K562 (cell line): ENCODE data around the gene ANXA3. TPM values are rescaled to one million over a fixed set of nuclear protein-coding genes. Genes with fewer than 3 reads are reported as not detected.
"Not testable (repeated sequence)": the region's sequence is repeated elsewhere in the genome, so short reads cannot be mapped to it uniquely, and the experiment has no call there.

Experiments used
- ATAC-seq: fragments of 200-7000 bp; cut with Tn5 transposase; 3 replicates; pipeline ENCODE4 v1.9.1; 2020; ENCODE audit warnings: moderate library complexity
- BruUV-seq: library from RNA; stranded (reverse); fragments of 400-500 nt; replicated peaks from 2 replicates; lab custom pipeline; 2021; lab: Mats Ljungman, UMichigan
- CTCF ChIA-PET: fragments of 300-600 bp; formaldehyde crosslinking; extraction: SDS; loops from one replicate; lab custom pipeline; 2021; ENCODE audit warnings: low intra/inter-chr PET ratio; lab: Yijun Ruan, JAX
- POLR2A ChIA-PET: fragments of 300-600, 350-650 bp; sonication (Branson Sonifier 250); formaldehyde crosslinking; extraction: SDS; loops from one replicate; lab custom pipeline; 2021; ENCODE audit warnings: antibody characterized with exemption, inconsistent platforms; lab: Yijun Ruan, JAX
- DNase-seq, 4 experiments: peaks; one replicate each; pipeline versions ENCODE4 v3.0.0 to v3.0.0-alpha.2; 2011 to 2018; ENCODE audit warnings: low spot score in 3 of 4, mixed read lengths in 3 of 4; ENCODE audit errors: extremely low read depth in 1 of 4
- FAIRE-seq: peaks from 2 replicates; lab custom pipeline; 2011; peaks lifted over from hg19 to GRCh38; lab: Jason Lieb, UNC
- H2AFZ ChIP-seq: 2 replicates; pipeline ENCODE4 v1.6.0; 2011; ENCODE audit warnings: low read depth, low read length, control low read depth, inconsistent platforms
- H3K27ac ChIP-seq: fragments of 200-600 bp; 3 replicates; pipeline ENCODE4 v1.8.0; 2011; ENCODE audit warnings: low read depth, mild to moderate bottlenecking, control low read depth, inconsistent platforms, low read length, moderate library complexity, mixed read lengths; ENCODE audit errors: extremely low read depth
- H3K27me3 ChIP-seq, 2 experiments: fragments of 300-600 bp in 1 of 2; 2 replicates in 1 of 2; 3 replicates in 1 of 2; pipeline versions ENCODE4 v1.6.0 to v1.8.0; 2011; ENCODE audit warnings: inconsistent platforms in 2 of 2, low read length in 2 of 2, mild to moderate bottlenecking in 1 of 2, mixed read lengths in 1 of 2, moderate library complexity in 1 of 2; ENCODE audit not compliant: control insufficient read depth in 2 of 2, insufficient read depth in 2 of 2
- H3K36me3 ChIP-seq: fragments of 300-600 bp; 3 replicates; pipeline ENCODE4 v1.8.0; 2011; ENCODE audit warnings: mild to moderate bottlenecking, low read length, inconsistent platforms; ENCODE audit not compliant: control insufficient read depth, insufficient read depth
- H3K4me1 ChIP-seq, 2 experiments: fragments of 200-600 bp in 1 of 2; replicated peaks in 1 of 2; 2 replicates in 1 of 2; 3 replicates in 1 of 2; pipeline versions ENCODE4 v1.5.1 to v1.8.0; 2011; ENCODE audit warnings: inconsistent platforms in 2 of 2, low read length in 2 of 2, mild to moderate bottlenecking in 1 of 2, mixed read lengths in 1 of 2, moderate library complexity in 1 of 2; ENCODE audit not compliant: control insufficient read depth in 2 of 2, insufficient read depth in 2 of 2
- H3K4me2 ChIP-seq: 2 replicates; pipeline ENCODE4 v1.6.1; 2011; ENCODE audit warnings: low read length, control low read depth, inconsistent platforms, mixed read lengths; ENCODE audit not compliant: insufficient read depth
- H3K4me3 ChIP-seq: fragments of 200-600 bp; sonication (generic), shearing (Covaris generic); 2 replicates; pipeline ENCODE4 v1.5.1; 2016; ENCODE audit warnings: control low read depth, inconsistent platforms
- H3K79me2 ChIP-seq: fragments of 200-600 bp; 3 replicates; pipeline ENCODE4 v1.8.0; 2011; ENCODE audit warnings: low read length, inconsistent platforms; ENCODE audit not compliant: control insufficient read depth, insufficient read depth
- H3K9ac ChIP-seq, 2 experiments: 2 replicates each; pipeline versions ENCODE4 v1.6.0 to v1.6.1; 2011; ENCODE audit warnings: low read depth in 2 of 2, low read length in 2 of 2, control low read depth in 1 of 2, inconsistent platforms in 1 of 2, mild to moderate bottlenecking in 1 of 2, mixed read lengths in 1 of 2; ENCODE audit not compliant: insufficient read depth in 1 of 2
- H3K9me1 ChIP-seq: one replicate; pipeline ENCODE4 v1.6.0; 2011; ENCODE audit warnings: inconsistent platforms, mild to moderate bottlenecking, low read length, moderate library complexity; ENCODE audit not compliant: control insufficient read depth, insufficient read depth
- H3K9me3 ChIP-seq: replicated peaks from 2 replicates; pipeline ENCODE4 v1.5.1; 2011; ENCODE audit warnings: low read depth, low read length, inconsistent platforms; ENCODE audit not compliant: control insufficient read depth, insufficient read depth
- H4K20me1 ChIP-seq: replicated peaks from 2 replicates; pipeline ENCODE4 v1.6.1; 2011; ENCODE audit warnings: low read length, inconsistent platforms, mixed read lengths; ENCODE audit not compliant: control insufficient read depth, insufficient read depth
- NFE2L1 ChIP-seq: fragments of 450-650 bp; IDR thresholded peaks from 2 replicates; pipeline ENCODE4 v1.6.1; 2016; ENCODE audit warnings: missing genetic modification characterization, low read depth, mild to moderate bottlenecking, missing compliant biosample characterization, moderate library complexity, borderline replicate concordance
- PHF21A ChIP-seq: fragments of 450-650 bp; IDR thresholded peaks from 2 replicates; pipeline ENCODE4 v1.6.1; 2017; ENCODE audit warnings: low read depth, borderline replicate concordance
- WGBS: fragments of 100-300 bp; shearing (Covaris generic); methylation state at CpG from one replicate; pipeline ENCODE4 v1.1.6; 2016; ENCODE audit warnings: low coverage, mixed read lengths; ENCODE audit not compliant: insufficient coverage; ENCODE audit errors: missing lambda C conversion rate; 5-methylcytosine and 5-hydroxymethylcytosine counted together
- in situ Hi-C: fragments of 300-500 bp; cut with MboI; formaldehyde crosslinking; loops from 4 replicates; pipeline ENCODE4 v1.15.0; 2018; ENCODE audit warnings: inconsistent platforms, mixed read lengths
- intact Hi-C: fragments of 100-400 bp; cut with micrococcal nuclease; formaldehyde crosslinking; loops from 2 replicates; pipeline ENCODE4 v1.14.2; 2022
- polyA plus RNA-seq, 8 experiments: library from polyadenylated mRNA; depleted of rRNA in 4 of 8; stranded (reverse) in 5 of 8; unstranded in 3 of 8; fragments of >200 nt; fragmentation: Nextera tagmentation in 2 of 8; fragmentation: Illumina TruSeq in 1 of 8; extraction: Ambion mirVana in 2 of 8; extraction: Trizol in 1 of 8; gene quantifications; 2 replicates each; pipeline versions ENCODE4 v1.2.1 to v1.2.3, GENCODE V29; 2011 to 2014; ENCODE audit warnings: inconsistent platforms in 1 of 8, missing spikeins in 1 of 8
- total RNA-seq, 7 experiments: library from RNA; depleted of rRNA in 6 of 7; stranded (reverse); fragments of >200 nt in 6 of 7; fragmentation: Illumina TruSeq in 2 of 7; extraction: Trizol in 2 of 7; gene quantifications; 2 replicates each; pipeline versions ENCODE4 v1.2.1 to v1.2.3, GENCODE V29; 2011 to 2021; ENCODE audit warnings: low replicate concordance in 1 of 7

The ANXA3 gene
- total and polyA plus RNA-seq, 9 of the 15 experiments (the other 6 are each of a cell fraction or from before 2014, with no cell fraction given), result 6.3 to 15.5 (median 9.8) TPM

GRCh38 chr4:78506260-78506659 is 45.3 kb upstream of the ANXA3 start:
- POLR2A ChIA-PET, result interaction anchor here (0.6 kb wide), 1 partner anchor 1716 kb away, joined by 4 read pairs; no protein-coding TSS in a partner anchor
- DNase-seq, H3K27ac ChIP-seq, CTCF ChIA-PET, BruUV-seq, H2AFZ ChIP-seq, H3K4me1 ChIP-seq, H3K9me1 ChIP-seq, H3K27me3 ChIP-seq, H4K20me1 ChIP-seq, intact Hi-C loops, H3K9ac ChIP-seq, H3K79me2 ChIP-seq, FAIRE-seq, H3K4me3 ChIP-seq, H3K4me2 ChIP-seq, in situ Hi-C loops, H3K36me3 ChIP-seq, ATAC-seq, H3K9me3 ChIP-seq: not testable (repeated sequence)
- 21% methylated on average over 10 of the region's 10 CpGs for WGBS

- H4K20me1 ChIP-seq, result no peaks in the 10 kb centered on the region
- BruUV-seq, result no TSS peak
- H3K27me3 ChIP-seq, result peaks cover 5 to 6% of the 10 kb centered on the region in 2 experiments; a peak in 3 of 5 replicates
- TF ChIP-seq NFE2L1 (tag) (no peak), PHF21A (no peak)
- in situ Hi-C loops, result no loop called here
- POLR2A ChIA-PET, result no interaction called here
- no peak overlapping the region for H2AFZ ChIP-seq
- no peak for ATAC-seq
- CTCF ChIA-PET, result no interaction called here
- H3K9me1 ChIP-seq, result no peaks in the 10 kb centered on the region
- intact Hi-C loops, result no loop called here
- H3K4me1 ChIP-seq, result no peaks in the 10 kb centered on the region; a peak in 1 of 5 replicates
- no peaks in the 10 kb centered on the region for H3K36me3 ChIP-seq
- DNase-seq, result no peak
- H3K9me3 ChIP-seq, result no peaks in the 10 kb centered on the region
- no peaks in the 10 kb centered on the region for H3K79me2 ChIP-seq
- H3K9ac ChIP-seq, result no peak overlapping the region
- 2% methylated on average over 2 of the region's 2 CpGs for WGBS
- no peak for FAIRE-seq
- no peak overlapping the region for H3K27ac ChIP-seq
- H3K4me2 ChIP-seq, result no peak overlapping the region
- H3K4me3 ChIP-seq, result no peak overlapping the region
Measured at GRCh38 chr4:78509043-78509442, 42.5 kb upstream of the ANXA3 start.
